Measurements from ENCODE around the gene SUPT20HL1. TPM values are rescaled to one million over a fixed set of nuclear protein-coding genes. Genes with fewer than 3 reads are reported as not detected.

SUPT20HL1 gene
- total RNA-seq, 1 experiment from 2014 or later: not detected

GRCh38 chrX:24396931-24397279, 36.5 kb downstream of the SUPT20HL1 start:
- Histone ChIP-seq H3K27ac (no peak overlapping the region), H3K27me3 (ENCODE audit: insufficient read depth, low read depth) (peaks cover 8% of the 10 kb centered on the region; the same call in 1 of the 2 replicates), H3K9me3 (ENCODE audit: insufficient read depth, low read depth) (no peaks in the 10 kb centered on the region), H3K36me3 (ENCODE audit: low read depth) (no peaks in the 10 kb centered on the region), H4K20me1 (ENCODE audit: insufficient read depth) (no peaks in the 10 kb centered on the region), H3K9me2 (ENCODE audit: insufficient read depth) (no peaks in the 10 kb centered on the region), H3K4me3 (no peak overlapping the region), H3K4me2 (no peak overlapping the region), H2AFZ (no peak overlapping the region), H3F3A (ENCODE audit: insufficient read depth, low read depth) (no peaks in the 10 kb centered on the region), H3K79me2 (ENCODE audit: low read depth) (no peaks in the 10 kb centered on the region), H3K4me1 (replicated peaks; ENCODE audit: insufficient read depth) (no peaks in the 10 kb centered on the region)
- no TSS peak for BruUV-seq (replicated peaks)
- no peak for TF ChIP-seq CTCF (conservative IDR thresholded peaks at IDR 0.05)
- TF ChIP-seq EZH2 (IDR thresholded peaks at IDR 0.05; ENCODE audit: low read depth): no peak
- intact Hi-C loops (cut with micrococcal nuclease; ENCODE audit: unreplicated experiment): loop anchor here (1.0 to 10.0 kb wide), 3 partner anchors 102 to 745 kb away; no protein-coding TSS in a partner anchor
- POLR2A ChIA-PET (ENCODE audit: unreplicated experiment): no interaction called here
- CTCF ChIA-PET: interaction anchor here (2.0 kb wide), 1 partner anchor 102 kb away, joined by 14 read pairs; no protein-coding TSS in a partner anchor
- DNase-seq: no peak

- no peak overlapping the region for H3K4me3 ChIP-seq
- H3F3A ChIP-seq (ENCODE audit: insufficient read depth, low read depth): no peaks in the 10 kb centered on the region
- H3K4me1 ChIP-seq (replicated peaks; ENCODE audit: insufficient read depth): no peaks in the 10 kb centered on the region
- BruUV-seq (replicated peaks): no TSS peak
- intact Hi-C loops (cut with micrococcal nuclease; ENCODE audit: unreplicated experiment): loop anchor here (5.0 to 10.0 kb wide), 2 partner anchors 314 to 744 kb away; no protein-coding TSS in a partner anchor
- H3K9me2 ChIP-seq (ENCODE audit: insufficient read depth): no peaks in the 10 kb centered on the region
- H3K4me2 ChIP-seq: no peak overlapping the region
- H3K36me3 ChIP-seq (ENCODE audit: low read depth): no peaks in the 10 kb centered on the region
- DNase-seq: no peak
- H2AFZ ChIP-seq: no peak overlapping the region
- TF ChIP-seq CTCF (conservative IDR thresholded peaks at IDR 0.05): no peak
- no peak for TF ChIP-seq EZH2 (IDR thresholded peaks at IDR 0.05; ENCODE audit: low read depth)
- ChIA-PET CTCF (interaction anchor here (0.7 kb wide), 1 partner anchor 96 kb away, joined by 5 read pairs; no protein-coding TSS in a partner anchor), POLR2A (ENCODE audit: unreplicated experiment) (no interaction called here)
- H3K9me3 ChIP-seq (ENCODE audit: insufficient read depth, low read depth): no peaks in the 10 kb centered on the region
- no peak overlapping the region for H3K27ac ChIP-seq
- H3K27me3 ChIP-seq (ENCODE audit: insufficient read depth, low read depth): no peaks in the 10 kb centered on the region
- no peaks in the 10 kb centered on the region for H4K20me1 ChIP-seq (ENCODE audit: insufficient read depth)
- no peaks in the 10 kb centered on the region for H3K79me2 ChIP-seq (ENCODE audit: low read depth)
Measured at GRCh38 chrX:24398766-24399165, 38.3 kb downstream of the SUPT20HL1 start.

GRCh38 chrX:24399550-24399949, 39.1 kb downstream of the SUPT20HL1 start:
- POLR2A ChIA-PET (ENCODE audit: unreplicated experiment): no interaction called here

More at GRCh38 chrX:24399550-24399949, 39.1 kb downstream of the SUPT20HL1 start:
- no TSS peak for BruUV-seq (replicated peaks)
- CTCF ChIA-PET: no interaction called here
- Histone ChIP-seq H3K36me3 (ENCODE audit: low read depth) (no peaks in the 10 kb centered on the region), H3K4me2 (no peak overlapping the region), H3K4me1 (replicated peaks; ENCODE audit: insufficient read depth) (no peaks in the 10 kb centered on the region), H3K27me3 (ENCODE audit: insufficient read depth, low read depth) (no peaks in the 10 kb centered on the region), H3K9me2 (ENCODE audit: insufficient read depth) (no peaks in the 10 kb centered on the region), H3K4me3 (no peak overlapping the region), H2AFZ (no peak overlapping the region), H3K79me2 (ENCODE audit: low read depth) (no peaks in the 10 kb centered on the region), H3K9me3 (ENCODE audit: insufficient read depth, low read depth) (no peaks in the 10 kb centered on the region), H3K27ac (no peak overlapping the region), H3F3A (ENCODE audit: insufficient read depth, low read depth) (no peaks in the 10 kb centered on the region), H4K20me1 (ENCODE audit: insufficient read depth) (no peaks in the 10 kb centered on the region)
- intact Hi-C loops (cut with micrococcal nuclease; ENCODE audit: unreplicated experiment): loop anchor here (5.0 to 10.0 kb wide), 2 partner anchors 315 to 743 kb away; no protein-coding TSS in a partner anchor
- no peak for DNase-seq
- TF ChIP-seq CTCF (conservative IDR thresholded peaks at IDR 0.05) (no peak), EZH2 (IDR thresholded peaks at IDR 0.05; ENCODE audit: low read depth) (no peak)

Data from PC-9 (cell line).